Skin of body (tissue), 2 donors: ENCODE measurements around the gene CACNA1C. TPM values are rescaled to one million over a fixed set of nuclear protein-coding genes. Genes with fewer than 3 reads are reported as not detected.
A peak's percentile ranks its signal among the peaks of the same experiment; 100 is the strongest.

Experiments used
- DNase-seq: peaks from one replicate; lab custom pipeline; 2025; lab: John Stamatoyannopoulos, UW
- total RNA-seq: library from RNA; depleted of rRNA; stranded (reverse); fragments of >200 nt; gene quantifications from one replicate; pipeline ENCODE4 v1.2.3, GENCODE V29; 2014

CACNA1C gene
- total RNA-seq, 1 donor from 2014 or later = 4.3 TPM

GRCh38 chr12:2575245-2575644, 522.5 kb downstream of the CACNA1C start:
- no peak for DNase-seq

GRCh38 chr12:2578211-2578610, 525.4 kb downstream of the CACNA1C start:
- no peak for DNase-seq

- no peak for DNase-seq
Observed at GRCh38 chr12:2578772-2579171, 526.0 kb downstream of the CACNA1C start.

- no peak for DNase-seq
Observed at GRCh38 chr12:2580821-2581220, 528.0 kb downstream of the CACNA1C start.

GRCh38 chr12:2581293-2582045, 528.7 kb downstream of the CACNA1C start:
- DNase-seq = no peak

- no peak for DNase-seq
Observed at GRCh38 chr12:2582631-2583030, 529.8 kb downstream of the CACNA1C start.

GRCh38 chr12:2583091-2583497, 530.3 kb downstream of the CACNA1C start:
- no peak for DNase-seq

- no peak for DNase-seq
Observed at GRCh38 chr12:2583642-2584401, 531.0 kb downstream of the CACNA1C start.

GRCh38 chr12:2586156-2587038, 533.6 kb downstream of the CACNA1C start:
- DNase-seq = no peak

GRCh38 chr12:2588345-2588744, 535.6 kb downstream of the CACNA1C start:
- no peak for DNase-seq

GRCh38 chr12:2589381-2589780, 536.6 kb downstream of the CACNA1C start:
- no peak for DNase-seq

- DNase-seq = no peak
Observed at GRCh38 chr12:2593045-2593444, 540.3 kb downstream of the CACNA1C start.

- DNase-seq = no peak
Observed at GRCh38 chr12:2596441-2596840, 543.7 kb downstream of the CACNA1C start.

- no peak for DNase-seq
Observed at GRCh38 chr12:2605301-2605700, 552.5 kb downstream of the CACNA1C start.

- DNase-seq = no peak
Observed at GRCh38 chr12:2606186-2606910, 553.6 kb downstream of the CACNA1C start.

- no peak for DNase-seq
Observed at GRCh38 chr12:2607881-2608607, 555.3 kb downstream of the CACNA1C start.

GRCh38 chr12:2608608-2608945, 555.8 kb downstream of the CACNA1C start:
- DNase-seq = no peak

GRCh38 chr12:2609020-2609419, 556.2 kb downstream of the CACNA1C start:
- no peak for DNase-seq

- no peak for DNase-seq
Observed at GRCh38 chr12:2610358-2610757, 557.6 kb downstream of the CACNA1C start.

GRCh38 chr12:2613326-2614073, 560.7 kb downstream of the CACNA1C start:
- DNase-seq = peak; percentile 70
